Putamen (tissue), 1 donor: ENCODE data around the gene TNFAIP8L2.
"Not testable (repeated sequence)": the region's sequence is repeated elsewhere in the genome, so short reads cannot be mapped to it uniquely, and the experiment has no call there.

Source experiments
- DNase-seq: peaks from one replicate; pipeline ENCODE4 v3.0.0-alpha.2; 2016; ENCODE audit warnings: low spot score

TNFAIP8L2 gene

DNA sequence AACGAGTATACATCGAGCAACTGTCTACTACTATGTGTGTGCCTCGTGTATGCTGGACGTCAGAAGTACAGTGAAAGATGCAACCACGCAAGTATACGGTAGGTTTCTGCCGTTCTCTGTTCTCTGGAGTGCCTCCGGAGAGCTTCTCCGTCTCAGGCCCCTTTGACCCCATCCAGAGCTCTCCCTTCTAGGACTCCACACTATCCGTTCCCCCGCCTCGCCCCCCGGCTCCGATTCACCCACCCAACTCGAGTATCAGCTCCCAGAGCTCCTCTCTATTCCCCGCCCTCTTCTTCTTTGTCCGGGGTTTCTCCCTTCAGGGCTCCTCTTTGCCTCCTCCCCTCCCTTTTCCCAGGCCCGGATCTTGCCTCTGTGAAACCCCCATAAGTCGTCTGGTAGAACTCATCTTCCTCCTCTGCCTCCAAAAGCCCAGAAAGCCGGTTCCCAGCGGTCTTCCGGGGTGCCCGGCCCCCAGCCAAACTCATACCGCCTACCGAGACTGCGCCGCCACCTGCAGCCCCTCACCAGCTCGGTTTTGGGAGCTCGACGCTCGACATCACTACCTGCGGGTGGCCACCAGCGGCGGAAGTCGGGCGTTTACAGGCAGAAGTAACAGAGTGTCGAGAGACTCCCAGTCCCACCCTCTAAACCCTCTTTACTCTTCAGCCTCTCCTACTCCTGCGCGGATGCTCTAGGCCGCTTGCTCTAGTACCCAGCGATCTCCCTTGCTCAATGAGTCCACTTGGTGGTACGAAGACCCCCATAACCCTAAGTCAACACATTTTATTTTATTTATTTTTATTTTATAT lies 33.4 kb downstream of the TNFAIP8L2 start, which contains the start of gene VPS72:
Gene VPS72 (minus strand): TSS at position 561 of the 809 bp plus-strand sequence. CDS start 76 bp downstream, at position 485.
- peak; percentile 90 for DNase-seq

DNA sequence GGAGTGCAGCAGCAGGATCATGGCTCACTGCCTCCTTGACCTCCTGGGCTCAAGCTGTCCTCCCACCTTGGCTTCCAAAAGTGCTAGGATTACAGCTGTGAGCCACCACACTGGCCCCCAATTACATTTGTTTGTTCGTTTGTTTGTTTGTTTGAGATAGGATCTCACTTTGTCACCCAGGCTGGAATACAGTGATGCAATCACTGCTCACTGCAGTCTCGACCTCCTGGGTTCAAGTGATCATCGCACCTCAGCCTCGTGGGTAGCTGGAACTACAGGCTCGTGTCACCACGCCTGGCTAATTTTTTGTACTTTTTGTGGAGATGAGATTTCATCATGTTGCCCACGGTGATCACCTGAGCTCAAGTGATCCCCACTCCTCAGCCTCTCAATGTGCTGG lies 35.6 kb downstream of the TNFAIP8L2 start:
- no peak for DNase-seq

- no peak for DNase-seq
These were observed 36.9 kb downstream of the TNFAIP8L2 start for GRCh38 chr1:151193304-151193703.

DNA sequence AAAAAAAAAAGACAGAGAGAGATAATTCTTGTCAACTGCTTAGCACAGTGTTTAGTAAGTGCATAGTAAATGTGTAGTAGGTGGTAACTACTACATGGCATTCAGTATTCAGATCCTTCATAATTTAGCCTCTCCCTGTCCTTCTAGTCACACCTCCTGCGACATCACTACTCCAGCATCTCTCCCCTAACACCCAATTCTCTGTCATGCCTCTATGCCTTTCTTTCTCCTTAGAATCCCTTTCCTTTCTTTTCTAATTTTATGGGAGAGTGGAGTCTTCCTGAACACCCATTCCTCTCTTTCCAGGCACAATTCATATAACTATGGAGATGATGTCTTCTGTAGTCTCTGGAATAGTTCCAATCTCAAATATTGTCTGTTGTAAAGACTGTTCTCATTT lies 37.4 kb downstream of the TNFAIP8L2 start:
- DNase-seq: no peak

- peak; percentile 52 for DNase-seq
These were observed 38.6 kb downstream of the TNFAIP8L2 start for GRCh38 chr1:151194894-151195594.

GRCh38 chr1:151196292-151196800 lies 39.9 kb downstream of the TNFAIP8L2 start:
- DNase-seq: peak; percentile 76

DNA sequence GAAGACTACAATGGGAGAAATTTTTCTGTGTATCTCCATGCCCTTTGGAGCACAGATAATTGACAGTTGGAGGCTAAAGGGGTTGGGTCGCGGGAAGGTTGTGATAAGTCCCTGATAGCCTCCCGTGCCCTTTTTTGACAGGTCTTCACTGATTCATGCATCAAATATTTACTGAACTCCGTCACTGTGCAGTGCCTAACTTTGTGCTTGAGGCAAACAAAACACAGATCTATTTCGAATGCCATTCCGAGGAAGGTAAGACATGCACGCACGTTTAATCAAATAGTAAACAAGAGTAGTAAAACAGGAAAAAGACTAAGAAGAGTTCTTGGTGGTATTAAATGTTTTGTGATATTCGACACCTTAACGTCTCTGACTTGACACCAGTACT lies 41.4 kb downstream of the TNFAIP8L2 start:
- DNase-seq: no peak

- DNase-seq: peak; percentile 98
These were observed 42.0 kb downstream of the TNFAIP8L2 start, which contains the start of gene PIP5K1A for GRCh38 chr1:151198254-151199127. TSS of gene PIP5K1A (plus strand) at chr1:151198552. CDS start at chr1:151198997, 445 bp downstream.

DNA sequence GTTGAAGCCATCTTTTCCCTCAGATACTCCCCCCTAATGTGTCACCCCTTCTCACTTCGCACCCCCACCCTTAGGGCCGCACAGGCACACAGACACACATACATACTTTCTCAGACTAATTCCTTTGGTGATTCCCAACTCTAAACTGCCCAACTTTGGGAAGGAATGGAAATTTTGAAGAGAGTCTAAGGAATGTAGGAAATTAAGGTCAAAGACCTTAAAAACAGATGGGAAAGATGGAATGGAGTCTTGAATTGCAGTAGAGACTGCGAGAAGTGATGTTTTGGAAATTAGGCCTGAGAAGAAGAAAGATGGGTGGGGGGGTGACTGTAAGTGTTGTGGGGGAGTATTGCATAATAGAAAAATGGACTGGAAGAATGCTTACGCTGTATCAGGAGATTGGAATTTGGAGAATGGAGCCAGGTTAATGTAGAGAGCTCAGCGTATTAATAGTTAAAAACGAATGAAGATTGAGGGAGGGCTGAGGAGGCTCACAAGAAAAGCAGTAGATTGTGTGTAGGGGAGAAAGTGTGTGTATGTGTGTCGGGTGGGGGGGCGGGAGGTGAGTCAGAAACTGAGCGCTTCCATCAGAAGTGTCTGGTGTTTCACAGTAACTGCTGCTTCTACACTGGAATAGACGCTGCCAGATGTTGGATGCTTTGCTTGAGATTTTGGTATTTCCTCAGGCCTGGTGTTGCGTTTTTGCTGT lies 43.6 kb downstream of the TNFAIP8L2 start:
- no peak for DNase-seq

DNA sequence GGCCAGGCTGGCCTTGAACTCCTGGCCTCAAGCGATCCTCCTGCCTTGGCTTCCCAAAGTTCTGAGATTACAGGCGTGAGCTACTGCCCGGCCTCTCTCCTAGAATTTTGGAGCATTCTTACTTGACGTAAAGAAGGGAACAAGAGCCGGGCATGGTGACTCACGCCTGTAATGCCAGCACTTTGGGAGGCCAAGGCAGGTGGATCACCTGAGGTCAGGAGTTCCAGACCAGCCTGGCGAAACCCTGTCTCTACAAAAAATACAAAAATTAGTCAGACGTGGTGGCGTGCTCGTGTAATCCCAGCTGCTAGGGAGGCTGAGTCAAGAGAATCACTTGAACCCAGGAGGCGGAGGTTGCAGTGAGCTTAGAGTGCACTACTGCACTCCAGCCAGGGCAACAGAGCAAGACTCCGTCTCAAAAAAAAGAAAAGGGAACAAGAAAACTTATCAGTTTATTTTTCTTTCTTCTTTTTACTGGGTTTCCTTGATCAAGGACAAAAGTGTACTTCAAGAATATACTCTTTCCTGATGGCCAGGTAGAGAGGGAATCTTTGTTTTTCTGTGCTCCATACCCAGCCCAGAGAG lies 49.0 kb downstream of the TNFAIP8L2 start:
- DNase-seq: not testable (repeated sequence)
